ENCODE data around the gene CDH15. TPM values are rescaled to one million over a fixed set of nuclear protein-coding genes. Genes with fewer than 3 reads are reported as not detected.

Gene CDH15
- total RNA-seq, 1 experiment from 2014 or later: 0.46 TPM

DNA sequence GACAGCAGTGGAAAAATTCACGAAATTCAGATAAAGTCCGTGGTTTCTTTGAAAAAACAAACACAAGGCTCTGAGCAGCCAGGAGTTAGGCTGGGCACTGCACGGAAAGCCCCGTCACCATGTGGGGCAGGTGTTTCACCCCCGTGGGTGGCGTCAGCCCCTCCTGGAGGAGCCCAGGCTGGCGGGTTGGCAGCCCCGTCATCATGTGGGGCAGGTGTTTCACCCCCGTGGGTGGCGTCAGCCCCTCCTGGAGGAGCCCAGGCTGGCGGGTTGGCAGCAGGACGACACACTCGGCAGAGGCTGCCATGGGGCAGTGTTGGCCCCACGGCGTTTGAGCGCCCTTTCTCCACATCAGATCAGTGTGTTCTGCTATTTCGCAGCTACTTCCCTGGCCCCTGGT, 39.8 kb upstream of the CDH15 start:
- no peak overlapping the region for H3K4me3 Mint-ChIP-seq
- H3K36me3 Mint-ChIP-seq: peaks cover 41% of the 10 kb centered on the region
- H3K27ac Mint-ChIP-seq: no peak overlapping the region
- peaks cover 3% of the 10 kb centered on the region for H3K4me1 Mint-ChIP-seq
- peaks cover 20% of the 10 kb centered on the region for H3K9me3 Mint-ChIP-seq
- ATAC-seq (no peak), DNase-seq (ENCODE audit: low spot score) (no peak)
- ChIA-PET POLR2A (no interaction called here), CTCF (no interaction called here)
- TF ChIP-seq, protein P1, sequence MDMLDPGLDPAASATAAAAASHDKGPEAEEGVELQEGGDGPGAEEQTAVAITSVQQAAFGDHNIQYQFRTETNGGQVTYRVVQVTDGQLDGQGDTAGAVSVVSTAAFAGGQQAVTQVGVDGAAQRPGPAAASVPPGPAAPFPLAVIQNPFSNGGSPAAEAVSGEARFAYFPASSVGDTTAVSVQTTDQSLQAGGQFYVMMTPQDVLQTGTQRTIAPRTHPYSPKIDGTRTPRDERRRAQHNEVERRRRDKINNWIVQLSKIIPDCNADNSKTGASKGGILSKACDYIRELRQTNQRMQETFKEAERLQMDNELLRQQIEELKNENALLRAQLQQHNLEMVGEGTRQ (CRISPR knock-in tag; IDR thresholded peaks at IDR 0.05): no peak
- TF ChIP-seq, protein P2, sequence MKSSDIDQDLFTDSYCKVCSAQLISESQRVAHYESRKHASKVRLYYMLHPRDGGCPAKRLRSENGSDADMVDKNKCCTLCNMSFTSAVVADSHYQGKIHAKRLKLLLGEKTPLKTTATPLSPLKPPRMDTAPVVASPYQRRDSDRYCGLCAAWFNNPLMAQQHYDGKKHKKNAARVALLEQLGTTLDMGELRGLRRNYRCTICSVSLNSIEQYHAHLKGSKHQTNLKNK (CRISPR knock-in tag; IDR thresholded peaks at IDR 0.05): no peak
- no peak for TF ChIP-seq FOXJ3 (CRISPR knock-in tag; IDR thresholded peaks at IDR 0.05; ENCODE audit: borderline replicate concordance)
- no peaks in the 10 kb centered on the region for H3K27me3 Mint-ChIP-seq (ENCODE audit: low read depth)

DNA sequence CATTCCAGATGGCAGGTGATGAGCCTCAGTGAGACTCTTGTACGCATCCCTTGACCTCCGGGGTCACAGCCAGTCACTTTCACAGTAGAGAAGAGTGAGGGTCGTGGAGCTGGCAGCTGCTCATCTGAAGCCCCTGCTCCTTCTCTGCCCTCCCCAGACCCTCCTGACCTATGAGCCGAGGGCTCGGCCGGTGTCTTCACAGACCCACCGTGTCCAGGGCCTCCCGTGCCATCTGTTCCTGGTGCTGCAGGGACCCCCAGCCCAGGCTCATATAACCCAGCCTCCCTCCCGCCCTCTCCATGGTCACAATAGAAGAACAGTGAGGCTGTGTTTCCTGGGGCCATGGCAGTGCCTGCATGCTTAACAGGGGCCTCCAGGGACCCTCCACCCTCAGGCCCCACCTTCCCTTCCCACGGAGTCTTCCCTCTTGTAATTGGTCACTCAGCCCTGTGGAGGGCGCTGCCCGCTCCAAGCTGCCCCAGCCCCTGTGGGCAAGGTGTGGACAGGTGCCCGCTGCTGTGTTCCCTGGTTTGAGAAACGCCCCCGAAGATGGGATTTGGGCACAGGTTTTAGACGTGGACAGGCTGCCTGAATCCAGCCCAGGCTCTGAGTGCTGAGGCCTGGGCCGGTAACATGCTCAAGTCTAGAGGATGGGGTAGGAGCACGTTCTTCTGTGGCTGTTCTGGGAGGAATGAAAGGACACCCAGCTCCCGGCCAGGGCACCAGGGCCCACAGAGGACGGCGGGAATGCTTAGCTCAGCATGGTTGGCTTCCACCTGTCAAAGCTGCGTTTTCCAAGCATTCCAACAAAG, 39.1 kb upstream of the CDH15 start:
- Mint-ChIP-seq H3K27ac (no peak overlapping the region), H3K36me3 (peaks cover 41% of the 10 kb centered on the region), H3K4me1 (peaks cover 3% of the 10 kb centered on the region), H3K9me3 (peaks cover 20% of the 10 kb centered on the region), H3K27me3 (ENCODE audit: low read depth) (no peaks in the 10 kb centered on the region), H3K4me3 (no peak overlapping the region)
- ATAC-seq (peak; percentile 55), DNase-seq (ENCODE audit: low spot score) (no peak)
- ChIA-PET CTCF (no interaction called here), POLR2A (no interaction called here)
- no peak for TF ChIP-seq ZNF671 (CRISPR knock-in tag; IDR thresholded peaks at IDR 0.05)
- no peak for TF ChIP-seq TEAD4 (CRISPR knock-in tag; IDR thresholded peaks at IDR 0.05)
- no peak for TF ChIP-seq MXD4 (CRISPR knock-in tag; IDR thresholded peaks at IDR 0.05; ENCODE audit: borderline replicate concordance)
- TF ChIP-seq ZBTB21 (CRISPR knock-in tag; IDR thresholded peaks at IDR 0.05; ENCODE audit: borderline replicate concordance): no peak
- TF ChIP-seq ETV6 (CRISPR knock-in tag; IDR thresholded peaks at IDR 0.05): no peak
- no peak for TF ChIP-seq NFATC4 (CRISPR knock-in tag; IDR thresholded peaks at IDR 0.05)

DNA sequence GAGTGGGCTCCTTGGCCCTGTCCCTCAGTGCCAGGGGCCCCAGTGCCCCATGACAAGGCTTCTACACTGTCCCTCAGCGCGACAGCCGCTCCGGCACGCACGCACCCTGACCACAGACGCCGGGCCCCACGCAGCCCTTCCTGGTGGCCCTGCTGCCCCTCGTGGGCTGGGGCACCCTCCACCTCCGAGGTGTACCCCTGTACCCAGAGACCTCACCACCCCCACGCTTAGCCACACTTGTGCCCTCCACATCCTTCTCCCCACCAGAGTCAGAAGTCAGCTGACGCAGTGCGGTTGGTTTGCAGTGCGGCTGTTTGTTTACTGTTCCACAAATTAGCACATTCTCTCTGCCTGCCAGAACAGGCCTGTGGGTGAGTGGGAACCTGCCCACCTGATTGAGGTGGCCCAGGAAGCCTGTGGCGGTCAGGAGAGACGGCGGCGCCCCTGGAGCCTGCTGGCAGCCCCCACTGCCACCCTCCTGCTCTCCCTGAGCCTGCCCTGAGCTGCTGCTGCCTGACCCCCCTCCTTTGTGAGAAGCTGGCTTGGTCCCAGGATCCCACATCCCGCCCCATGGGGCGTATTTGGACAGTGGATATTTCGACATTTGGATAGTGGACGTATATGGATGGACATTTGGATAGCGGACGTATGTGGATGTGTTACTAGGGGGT, 38.0 kb upstream of the CDH15 start:
- H3K36me3 Mint-ChIP-seq: peaks cover 40% of the 10 kb centered on the region
- ATAC-seq (no peak), DNase-seq (ENCODE audit: low spot score) (peak; percentile 4)
- H3K4me3 Mint-ChIP-seq: no peak overlapping the region
- peaks cover 3% of the 10 kb centered on the region for H3K4me1 Mint-ChIP-seq
- peaks cover 20% of the 10 kb centered on the region for H3K9me3 Mint-ChIP-seq
- CTCF ChIA-PET: no interaction called here
- POLR2A ChIA-PET: no interaction called here
- H3K27me3 Mint-ChIP-seq (ENCODE audit: low read depth): no peaks in the 10 kb centered on the region
- no peak overlapping the region for H3K27ac Mint-ChIP-seq
- TF ChIP-seq ZNF671 (CRISPR knock-in tag; IDR thresholded peaks at IDR 0.05): no peak

DNA sequence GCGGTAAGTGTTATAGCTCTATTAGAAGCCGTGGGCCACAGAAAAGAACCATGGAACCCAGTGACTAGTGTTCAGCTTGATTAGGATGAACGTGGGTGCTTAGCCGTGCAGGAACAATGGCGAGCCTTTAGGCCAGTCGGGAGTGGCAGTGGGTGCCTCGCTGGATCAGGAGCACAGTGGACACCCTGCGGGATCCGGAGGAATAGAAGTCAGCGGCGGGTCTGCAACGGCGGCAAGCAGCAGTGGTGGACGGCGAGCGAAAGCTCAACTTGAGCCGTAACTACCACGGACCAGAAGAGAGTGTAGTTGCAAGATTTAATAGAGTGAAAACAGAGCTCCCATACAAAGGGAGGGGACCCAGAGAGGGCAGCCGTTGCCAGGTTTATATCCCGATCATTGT, 37.3 kb upstream of the CDH15 start:
- POLR2A ChIA-PET: no interaction called here
- H3K9me3 Mint-ChIP-seq: peaks cover 14% of the 10 kb centered on the region
- DNase-seq (ENCODE audit: low spot score) (no peak), ATAC-seq (no peak)
- no peak overlapping the region for H3K4me3 Mint-ChIP-seq
- H3K27me3 Mint-ChIP-seq (ENCODE audit: low read depth): no peaks in the 10 kb centered on the region
- H3K36me3 Mint-ChIP-seq: peaks cover 34% of the 10 kb centered on the region
- H3K27ac Mint-ChIP-seq: 0 out of 2 replicates have a peak overlapping the region, but pooled peaks have one; percentile 9
- CTCF ChIA-PET: no interaction called here
- H3K4me1 Mint-ChIP-seq: peaks cover 3% of the 10 kb centered on the region
- TF ChIP-seq SOX15 (CRISPR knock-in tag; IDR thresholded peaks at IDR 0.05) (no peak), TEAD1 (CRISPR knock-in tag; IDR thresholded peaks at IDR 0.05) (no peak), TP53 (CRISPR knock-in tag; IDR thresholded peaks at IDR 0.05) (no peak), ZNF138 (CRISPR knock-in tag; conservative IDR thresholded peaks at IDR 0.05) (no peak), CREM (CRISPR knock-in tag; IDR thresholded peaks at IDR 0.05) (no peak), NFYB (CRISPR knock-in tag; conservative IDR thresholded peaks at IDR 0.05; ENCODE audit: low read depth) (no peak), ZNF423 (CRISPR knock-in tag; IDR thresholded peaks at IDR 0.05) (no peak), MXD4 (CRISPR knock-in tag; IDR thresholded peaks at IDR 0.05; ENCODE audit: borderline replicate concordance) (no peak), TEAD4 (CRISPR knock-in tag; IDR thresholded peaks at IDR 0.05) (no peak), FOXK1 (CRISPR knock-in tag; IDR thresholded peaks at IDR 0.05) (no peak)
- TF ChIP-seq, protein P3, sequence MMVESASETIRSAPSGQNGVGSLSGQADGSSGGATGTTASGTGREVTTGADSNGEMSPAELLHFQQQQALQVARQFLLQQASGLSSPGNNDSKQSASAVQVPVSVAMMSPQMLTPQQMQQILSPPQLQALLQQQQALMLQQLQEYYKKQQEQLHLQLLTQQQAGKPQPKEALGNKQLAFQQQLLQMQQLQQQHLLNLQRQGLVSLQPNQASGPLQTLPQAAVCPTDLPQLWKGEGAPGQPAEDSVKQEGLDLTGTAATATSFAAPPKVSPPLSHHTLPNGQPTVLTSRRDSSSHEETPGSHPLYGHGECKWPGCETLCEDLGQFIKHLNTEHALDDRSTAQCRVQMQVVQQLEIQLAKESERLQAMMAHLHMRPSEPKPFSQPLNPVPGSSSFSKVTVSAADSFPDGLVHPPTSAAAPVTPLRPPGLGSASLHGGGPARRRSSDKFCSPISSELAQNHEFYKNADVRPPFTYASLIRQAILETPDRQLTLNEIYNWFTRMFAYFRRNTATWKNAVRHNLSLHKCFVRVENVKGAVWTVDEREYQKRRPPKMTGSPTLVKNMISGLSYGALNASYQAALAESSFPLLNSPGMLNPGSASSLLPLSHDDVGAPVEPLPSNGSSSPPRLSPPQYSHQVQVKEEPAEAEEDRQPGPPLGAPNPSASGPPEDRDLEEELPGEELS (CRISPR knock-in tag; IDR thresholded peaks at IDR 0.05): no peak
- TF ChIP-seq, protein P4, sequence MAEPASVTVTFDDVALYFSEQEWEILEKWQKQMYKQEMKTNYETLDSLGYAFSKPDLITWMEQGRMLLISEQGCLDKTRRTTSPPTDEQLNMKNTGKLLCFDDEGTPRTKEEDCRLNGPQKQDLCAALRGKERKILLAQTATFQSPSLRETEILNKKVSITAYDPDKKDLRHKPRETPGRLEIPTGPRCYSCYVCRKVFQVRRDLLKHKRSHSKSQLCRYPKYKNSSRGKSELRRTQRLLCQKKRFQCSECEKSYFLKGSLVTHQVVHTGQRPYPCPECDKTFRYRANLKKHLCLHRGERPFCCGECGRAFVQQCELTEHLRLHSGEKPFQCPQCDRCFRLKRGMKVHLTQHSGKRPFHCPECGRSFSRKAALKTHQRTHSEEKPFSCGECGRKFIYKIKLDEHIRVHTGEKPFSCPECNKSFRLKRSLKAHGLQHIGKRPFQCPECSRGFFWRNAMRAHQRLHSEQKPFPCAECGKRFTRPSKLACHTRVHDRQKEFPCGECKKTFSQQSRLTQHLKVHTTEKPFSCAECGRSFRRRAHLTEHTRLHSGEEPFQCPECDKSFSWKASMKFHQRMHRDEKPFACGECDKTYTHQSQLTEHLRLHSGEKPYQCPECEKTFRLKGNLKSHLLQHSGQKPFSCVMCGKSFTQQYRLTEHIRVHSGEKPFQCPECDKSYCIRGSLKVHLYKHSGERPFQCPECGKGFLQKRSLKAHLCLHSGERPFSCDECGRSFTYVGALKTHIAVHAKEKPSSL (CRISPR knock-in tag; conservative IDR thresholded peaks at IDR 0.05): no peak
- TF ChIP-seq, protein P5, sequence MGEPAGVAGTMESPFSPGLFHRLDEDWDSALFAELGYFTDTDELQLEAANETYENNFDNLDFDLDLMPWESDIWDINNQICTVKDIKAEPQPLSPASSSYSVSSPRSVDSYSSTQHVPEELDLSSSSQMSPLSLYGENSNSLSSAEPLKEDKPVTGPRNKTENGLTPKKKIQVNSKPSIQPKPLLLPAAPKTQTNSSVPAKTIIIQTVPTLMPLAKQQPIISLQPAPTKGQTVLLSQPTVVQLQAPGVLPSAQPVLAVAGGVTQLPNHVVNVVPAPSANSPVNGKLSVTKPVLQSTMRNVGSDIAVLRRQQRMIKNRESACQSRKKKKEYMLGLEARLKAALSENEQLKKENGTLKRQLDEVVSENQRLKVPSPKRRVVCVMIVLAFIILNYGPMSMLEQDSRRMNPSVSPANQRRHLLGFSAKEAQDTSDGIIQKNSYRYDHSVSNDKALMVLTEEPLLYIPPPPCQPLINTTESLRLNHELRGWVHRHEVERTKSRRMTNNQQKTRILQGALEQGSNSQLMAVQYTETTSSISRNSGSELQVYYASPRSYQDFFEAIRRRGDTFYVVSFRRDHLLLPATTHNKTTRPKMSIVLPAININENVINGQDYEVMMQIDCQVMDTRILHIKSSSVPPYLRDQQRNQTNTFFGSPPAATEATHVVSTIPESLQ (CRISPR knock-in tag; IDR thresholded peaks at IDR 0.05): no peak

Data from WTC11 (cell line).